RWPE1 (cell line): ENCODE data around the gene TSPYL6.
"Not testable (repeated sequence)": the region's sequence is repeated elsewhere in the genome, so short reads cannot be mapped to it uniquely, and the experiment has no call there.

Experiments used
- CTCF ChIA-PET: fragments of 350-600 bp; sonication (Branson Sonifier 250); formaldehyde crosslinking; extraction: SDS; loops from one replicate; lab custom pipeline; 2021; lab: Yijun Ruan, JAX
- POLR2A ChIA-PET: fragments of 400-600 bp; formaldehyde crosslinking; extraction: SDS; loops from one replicate; lab custom pipeline; 2020; ENCODE audit warnings: antibody characterized with exemption; ENCODE audit not compliant: low non-redundant PET; lab: Yijun Ruan, JAX
- DNase-seq: peaks from one replicate; pipeline ENCODE4 v3.0.0; 2012; ENCODE audit warnings: low spot score
- H3K27ac ChIP-seq: fragments of 450-650 bp; 2 replicates; pipeline ENCODE4 v1.5.1; 2017
- TF ChIP-seq, protein P1 (sequence below): fragments of 450-650 bp; conservative IDR thresholded peaks from 2 replicates; pipeline ENCODE4 v1.5.1; 2017; ENCODE audit warnings: low read depth, mild to moderate bottlenecking

TSPYL6 gene

DNA sequence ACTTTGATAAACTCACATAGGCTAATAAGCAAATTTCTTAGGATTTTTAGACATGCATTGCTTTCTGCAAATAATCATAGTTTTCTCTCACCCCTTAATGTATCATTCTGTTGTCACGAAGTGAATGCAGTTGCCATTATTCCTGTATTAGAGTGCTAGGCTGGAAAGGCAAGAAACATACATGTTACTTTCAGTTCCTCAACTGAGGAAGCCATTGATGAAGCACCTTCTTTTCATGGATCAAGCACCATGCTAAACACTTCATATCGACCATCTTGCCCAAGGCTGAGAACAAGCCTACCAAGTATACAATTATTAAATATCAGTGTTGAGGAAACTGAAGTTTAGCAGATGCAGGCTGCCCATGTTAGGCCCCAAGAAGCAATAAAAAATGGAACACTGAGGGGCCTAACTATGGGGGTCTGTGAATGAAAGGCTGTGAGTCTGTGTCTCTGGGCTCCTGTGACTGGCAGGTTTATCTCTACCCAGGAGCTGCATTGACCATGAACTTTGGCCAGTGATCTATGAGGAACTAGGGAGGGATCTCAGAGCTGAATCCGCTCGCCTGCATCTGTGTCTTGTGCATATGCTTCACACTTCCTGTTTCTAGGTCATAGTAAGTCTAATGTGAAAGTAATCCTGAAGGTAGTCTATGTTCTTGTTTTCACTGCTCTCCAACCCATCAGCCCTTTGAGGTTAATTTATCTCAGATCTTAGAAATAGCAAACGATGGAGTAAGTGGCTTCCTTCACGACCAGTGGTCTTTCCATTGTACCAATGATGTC is 16.0 kb upstream of the TSPYL6 start:
- DNase-seq, result no peak
- CTCF ChIA-PET, result no interaction called here
- TF ChIP-seq, protein P1, sequence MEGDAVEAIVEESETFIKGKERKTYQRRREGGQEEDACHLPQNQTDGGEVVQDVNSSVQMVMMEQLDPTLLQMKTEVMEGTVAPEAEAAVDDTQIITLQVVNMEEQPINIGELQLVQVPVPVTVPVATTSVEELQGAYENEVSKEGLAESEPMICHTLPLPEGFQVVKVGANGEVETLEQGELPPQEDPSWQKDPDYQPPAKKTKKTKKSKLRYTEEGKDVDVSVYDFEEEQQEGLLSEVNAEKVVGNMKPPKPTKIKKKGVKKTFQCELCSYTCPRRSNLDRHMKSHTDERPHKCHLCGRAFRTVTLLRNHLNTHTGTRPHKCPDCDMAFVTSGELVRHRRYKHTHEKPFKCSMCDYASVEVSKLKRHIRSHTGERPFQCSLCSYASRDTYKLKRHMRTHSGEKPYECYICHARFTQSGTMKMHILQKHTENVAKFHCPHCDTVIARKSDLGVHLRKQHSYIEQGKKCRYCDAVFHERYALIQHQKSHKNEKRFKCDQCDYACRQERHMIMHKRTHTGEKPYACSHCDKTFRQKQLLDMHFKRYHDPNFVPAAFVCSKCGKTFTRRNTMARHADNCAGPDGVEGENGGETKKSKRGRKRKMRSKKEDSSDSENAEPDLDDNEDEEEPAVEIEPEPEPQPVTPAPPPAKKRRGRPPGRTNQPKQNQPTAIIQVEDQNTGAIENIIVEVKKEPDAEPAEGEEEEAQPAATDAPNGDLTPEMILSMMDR, result no peak
- H3K27ac ChIP-seq, result no peak overlapping the region
- POLR2A ChIA-PET, result no interaction called here

DNA sequence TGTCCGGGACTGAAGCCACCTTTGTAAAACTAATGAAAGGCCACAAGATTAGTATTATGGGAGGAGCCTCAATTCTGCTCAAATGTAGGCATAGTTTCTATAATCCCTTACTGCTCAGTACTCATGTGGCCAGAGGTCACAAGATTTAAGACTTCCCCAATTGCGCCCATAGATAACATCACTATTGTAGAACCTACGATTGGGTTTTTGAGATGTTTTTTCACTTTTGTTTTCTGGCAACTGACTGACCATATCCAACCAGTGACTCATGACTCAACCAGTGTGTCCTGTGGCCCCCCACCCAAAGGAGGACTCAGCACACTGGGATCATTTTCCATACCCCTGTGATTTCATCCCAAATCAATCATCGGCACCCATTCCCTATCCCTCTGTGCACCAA is 15.2 kb upstream of the TSPYL6 start:
- ChIA-PET POLR2A (no interaction called here), CTCF (no interaction called here)
- TF ChIP-seq, protein P1, result no peak
- no peak overlapping the region for H3K27ac ChIP-seq
- no peak for DNase-seq

DNA sequence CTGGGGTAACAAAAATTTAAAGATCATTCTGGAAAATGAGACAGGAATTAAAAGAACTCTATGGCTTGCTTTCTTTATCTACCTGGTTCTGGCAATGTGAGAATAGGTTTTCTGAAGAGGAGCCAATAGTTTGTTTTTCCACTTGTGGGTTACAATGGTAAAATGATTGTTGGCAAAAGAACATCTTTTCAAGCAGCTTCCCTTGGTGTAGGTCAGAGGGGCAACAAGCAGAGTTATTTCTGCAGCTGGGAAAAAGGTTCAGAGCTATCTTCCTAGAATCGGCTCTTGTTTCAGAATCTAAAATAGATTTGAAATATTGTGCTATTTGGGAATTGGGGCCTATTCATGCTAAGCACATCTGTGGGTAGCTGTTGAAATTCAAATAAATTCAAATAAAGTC is 11.5 kb upstream of the TSPYL6 start:
- H3K27ac ChIP-seq, result no peak overlapping the region
- ChIA-PET CTCF (no interaction called here), POLR2A (no interaction called here)
- TF ChIP-seq, protein P1, result no peak
- DNase-seq, result no peak

DNA sequence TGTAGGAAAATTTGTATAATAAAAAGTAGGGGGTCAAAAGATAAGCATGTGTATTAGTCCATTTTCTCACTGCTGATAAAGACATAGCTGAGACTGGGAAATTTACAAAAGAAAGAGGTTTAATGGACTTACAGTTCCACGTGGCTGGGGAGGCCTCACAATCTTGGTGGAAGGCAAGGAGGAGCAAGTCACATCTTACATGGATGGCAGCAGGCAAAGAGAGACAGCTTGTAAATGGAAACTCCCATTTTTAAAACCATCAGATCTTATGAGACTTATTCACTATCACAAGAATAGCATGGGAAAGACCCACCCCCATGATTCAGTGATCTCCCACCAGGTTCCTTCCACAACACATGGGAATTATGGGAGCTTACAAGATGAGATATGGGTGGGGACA is 9.1 kb upstream of the TSPYL6 start:
- CTCF ChIA-PET, result interaction anchor here (0.6 kb wide), 1 partner anchor 14 kb away, joined by 3 read pairs; no protein-coding TSS in a partner anchor
- H3K27ac ChIP-seq, POLR2A ChIA-PET, DNase-seq: not testable (repeated sequence)

DNA sequence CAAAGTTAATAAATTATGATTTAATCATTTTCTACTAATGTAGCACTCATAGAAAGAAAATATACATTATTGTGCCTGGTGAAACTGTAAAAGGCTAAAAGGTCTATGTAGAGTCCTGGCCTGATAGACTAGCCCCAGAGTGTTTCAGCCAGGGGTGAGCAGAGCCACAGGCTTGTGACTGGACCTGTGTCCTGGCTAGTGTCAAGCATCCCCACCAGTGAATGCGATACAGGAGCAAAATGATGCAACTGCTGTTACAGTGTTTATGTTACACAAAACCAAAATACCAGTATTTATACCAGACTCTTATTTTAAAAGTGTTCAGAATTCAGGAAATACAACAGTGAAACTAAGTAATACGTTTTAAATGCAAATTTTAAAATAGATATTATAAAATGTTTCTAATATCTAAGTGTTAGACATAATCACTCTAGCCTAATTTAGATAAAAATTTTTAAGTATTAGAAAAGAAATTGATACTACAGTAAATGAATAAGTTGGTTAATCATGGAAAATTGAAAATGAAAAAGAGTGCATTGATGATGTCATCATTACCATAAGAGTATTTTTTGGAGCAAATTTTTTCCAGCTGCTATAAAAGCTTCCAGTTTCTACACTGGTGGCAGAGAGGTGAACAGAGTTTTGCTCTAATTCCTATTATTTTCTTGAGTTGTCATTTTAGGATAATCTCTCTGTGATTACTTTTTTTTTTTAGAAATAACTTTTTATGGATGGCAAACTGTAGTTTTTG is 6.2 kb upstream of the TSPYL6 start:
- TF ChIP-seq, protein P1, result no peak
- DNase-seq, result no peak
- H3K27ac ChIP-seq, result no peak overlapping the region
- ChIA-PET CTCF (no interaction called here), POLR2A (no interaction called here)

DNA sequence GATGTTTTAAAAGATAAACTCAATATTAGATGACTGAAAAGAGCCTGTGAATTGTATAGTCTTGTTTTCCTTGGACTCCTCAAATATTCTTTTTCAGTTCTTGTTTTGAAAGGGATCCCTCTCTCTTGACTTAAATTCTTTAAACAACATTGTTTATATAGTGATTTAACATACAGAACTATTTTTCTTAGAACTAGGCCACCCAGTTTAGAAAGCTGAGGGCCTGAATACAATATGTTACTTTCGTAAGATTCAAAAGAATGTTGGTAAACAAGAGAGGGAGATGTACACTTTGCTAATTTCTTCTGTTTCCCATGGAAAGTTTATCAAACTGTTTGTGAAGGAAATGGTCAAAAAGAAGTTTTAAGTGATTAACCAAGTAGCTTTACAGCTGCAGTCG is 5.5 kb upstream of the TSPYL6 start:
- TF ChIP-seq, protein P1, result no peak
- CTCF ChIA-PET, result no interaction called here
- no peak for DNase-seq

DNA sequence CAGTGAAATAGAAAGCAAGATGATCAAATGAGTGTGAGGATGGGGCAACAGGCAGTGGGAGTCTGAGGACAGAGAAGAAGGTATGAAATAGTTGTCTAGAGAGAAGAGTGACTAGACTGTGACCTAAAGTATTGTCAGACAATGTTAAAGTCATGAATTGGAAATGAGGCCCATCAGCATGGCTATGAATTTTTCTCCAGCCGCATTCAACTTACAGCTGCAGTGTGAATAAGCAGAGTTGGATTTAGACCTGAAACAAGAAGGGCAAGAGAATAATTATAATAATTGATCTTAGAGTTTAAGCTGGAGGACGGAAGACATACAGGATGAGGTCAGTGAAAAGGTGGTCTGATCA is 4.2 kb upstream of the TSPYL6 start:
- TF ChIP-seq, protein P1, result no peak
- H3K27ac ChIP-seq, result no peak overlapping the region
- CTCF ChIA-PET, result interaction anchor here (0.6 kb wide), 1 partner anchor 41 kb away, joined by 4 read pairs; no protein-coding TSS in a partner anchor
- DNase-seq, result no peak
- POLR2A ChIA-PET, result no interaction called here

More for the DNA sequence above, 5.5 kb upstream of the TSPYL6 start:
- H3K27ac ChIP-seq, result no peak overlapping the region
- POLR2A ChIA-PET, result no interaction called here
